Naive B cell (primary cell): ENCODE results near the gene NFKB1. TPM values are rescaled to one million over a fixed set of nuclear protein-coding genes. Genes with fewer than 3 reads are reported as not detected.

Source experiments
- ATAC-seq, 2 donors: fragments of 150-1000 bp; cut with Tn5 transposase; 2 replicates each; pipeline ENCODE4 v1.10.0; 2021; ENCODE audit warnings: low read depth in 2 of 2, mild to moderate bottlenecking in 2 of 2, moderate library complexity in 2 of 2
- DNase-seq: peaks from one replicate; pipeline ENCODE4 v3.0.0; 2022
- H3K27ac Mint-ChIP-seq, 6 donors: one replicate each; pipeline ENCODE4 v1.8.0; 2020 to 2022; ENCODE audit warnings: mild to moderate bottlenecking in 6 of 6, mixed read lengths in 6 of 6, moderate library complexity in 5 of 6, inconsistent platforms in 2 of 6
- H3K27me3 Mint-ChIP-seq, 3 donors: one replicate each; pipeline ENCODE4 v1.8.0; 2021 to 2022; ENCODE audit warnings: mixed read lengths in 3 of 3, mild to moderate bottlenecking in 1 of 3
- H3K36me3 Mint-ChIP-seq, 2 donors: one replicate each; pipeline ENCODE4 v1.8.0; 2020 to 2022; ENCODE audit warnings: mixed read lengths in 2 of 2, inconsistent platforms in 1 of 2, mild to moderate bottlenecking in 1 of 2
- H3K4me1 Mint-ChIP-seq, 3 donors: one replicate each; pipeline ENCODE4 v1.8.0; 2020 to 2022; ENCODE audit warnings: mixed read lengths in 3 of 3, inconsistent platforms in 1 of 3, mild to moderate bottlenecking in 1 of 3, moderate library complexity in 1 of 3
- H3K4me3 Mint-ChIP-seq, 8 donors: one replicate each; pipeline ENCODE4 v1.8.0; 2020 to 2022; ENCODE audit warnings: mild to moderate bottlenecking in 8 of 8, mixed read lengths in 8 of 8, moderate library complexity in 8 of 8, inconsistent platforms in 2 of 8
- H3K9me3 Mint-ChIP-seq, 7 donors: one replicate each; pipeline ENCODE4 v1.8.0; 2020 to 2022; ENCODE audit warnings: mixed read lengths in 7 of 7, mild to moderate bottlenecking in 5 of 7, inconsistent platforms in 2 of 7, moderate library complexity in 1 of 7
- polyA plus RNA-seq, 6 donors: library from polyadenylated mRNA; unstranded; fragments of 300-500 nt; fragmentation: Illumina TruSeq; gene quantifications; one replicate each; pipeline ENCODE4 v1.2.3, GENCODE V29; 2021; ENCODE audit warnings: low read depth in 6 of 6

NFKB1 gene
- polyA plus RNA-seq, 6 donors from 2014 or later, result 14.5 to 47.4 (median 26.2) TPM

- H3K4me1 Mint-ChIP-seq, result peaks cover 49 to 54% (median 52%) of the 10 kb centered on the region in 3 donors
- H3K27ac Mint-ChIP-seq, result peak overlapping the region in 3 of 6 donors; percentile 38 to 78 (median 66)
- DNase-seq, result no peak
- H3K27me3 Mint-ChIP-seq, result no peaks in the 10 kb centered on the region
- ATAC-seq, result no peak
- peaks cover 0 to 6% of the 10 kb centered on the region in 2 donors for H3K36me3 Mint-ChIP-seq
- H3K9me3 Mint-ChIP-seq, result no peaks in the 10 kb centered on the region
- H3K4me3 Mint-ChIP-seq, result peak overlapping the region in 2 of 8 donors; percentile 44 to 65
Measured at GRCh38 chr4:102525097-102525496, 23.9 kb downstream of the NFKB1 start.

GRCh38 chr4:102525504-102525903 is 24.3 kb downstream of the NFKB1 start:
- Mint-ChIP-seq H3K4me3 (peak overlapping the region in 1 of 8 donors; percentile 65), H3K9me3 (no peaks in the 10 kb centered on the region), H3K4me1 (peaks cover 45 to 50% (median 50%) of the 10 kb centered on the region in 3 donors), H3K27ac (peak overlapping the region in 3 of 6 donors; percentile 4 to 89 (median 87)), H3K27me3 (no peaks in the 10 kb centered on the region), H3K36me3 (peaks cover 0 to 8% of the 10 kb centered on the region in 2 donors)
- ATAC-seq, result no peak
- no peak for DNase-seq

GRCh38 chr4:102526532-102526931 is 25.4 kb downstream of the NFKB1 start:
- H3K4me3 Mint-ChIP-seq, result no peak overlapping the region
- no peaks in the 10 kb centered on the region for H3K9me3 Mint-ChIP-seq
- H3K27ac Mint-ChIP-seq, result peak overlapping the region in 1 of 6 donors; percentile 87

GRCh38 chr4:102527695-102528283 is 26.6 kb downstream of the NFKB1 start:
- peaks cover 27 to 37% (median 33%) of the 10 kb centered on the region in 3 donors for H3K4me1 Mint-ChIP-seq
- H3K9me3 Mint-ChIP-seq, result no peaks in the 10 kb centered on the region

More at GRCh38 chr4:102526532-102526931, 25.4 kb downstream of the NFKB1 start:
- Mint-ChIP-seq H3K4me1 (peaks cover 39 to 48% (median 43%) of the 10 kb centered on the region in 3 donors), H3K36me3 (peaks cover 0 to 10% of the 10 kb centered on the region in 2 donors), H3K27me3 (no peaks in the 10 kb centered on the region)
- no peak for ATAC-seq
- no peak for DNase-seq

GRCh38 chr4:102529977-102530376 is 28.8 kb downstream of the NFKB1 start:
- DNase-seq (no peak), ATAC-seq (no peak)
- H3K27me3 Mint-ChIP-seq, result no peaks in the 10 kb centered on the region
- peak overlapping the region in 1 of 8 donors; percentile 26 for H3K4me3 Mint-ChIP-seq
- H3K4me1 Mint-ChIP-seq, result peaks cover 17 to 29% (median 20%) of the 10 kb centered on the region in 3 donors
- peak overlapping the region in 2 of 6 donors; percentile 15 to 74 for H3K27ac Mint-ChIP-seq
- H3K36me3 Mint-ChIP-seq, result peaks cover 0 to 10% of the 10 kb centered on the region in 2 donors
- no peaks in the 10 kb centered on the region for H3K9me3 Mint-ChIP-seq

More at GRCh38 chr4:102527695-102528283, 26.6 kb downstream of the NFKB1 start:
- no peaks in the 10 kb centered on the region for H3K27me3 Mint-ChIP-seq
- ATAC-seq, result no peak
- H3K27ac Mint-ChIP-seq, result peak overlapping the region in 4 of 6 donors; percentile 46 to 87 (median 63)
- peaks cover 0 to 10% of the 10 kb centered on the region in 2 donors for H3K36me3 Mint-ChIP-seq
- H3K4me3 Mint-ChIP-seq, result peak overlapping the region in 2 of 8 donors; percentile 6 to 8
- DNase-seq, result no peak

GRCh38 chr4:102530986-102531385 is 29.8 kb downstream of the NFKB1 start:
- Mint-ChIP-seq H3K27ac (peak overlapping the region in 3 of 6 donors; percentile 20 to 74 (median 33)), H3K9me3 (no peaks in the 10 kb centered on the region), H3K4me1 (peaks cover 13 to 26% (median 14%) of the 10 kb centered on the region in 3 donors), H3K27me3 (no peaks in the 10 kb centered on the region), H3K36me3 (peaks cover 0 to 5% of the 10 kb centered on the region in 2 donors), H3K4me3 (peak overlapping the region in 1 of 8 donors; percentile 26)
- no peak for ATAC-seq
- DNase-seq, result no peak

- H3K36me3 Mint-ChIP-seq, result peaks cover 0 to 3% of the 10 kb centered on the region in 2 donors
- peak overlapping the region in 1 of 8 donors; percentile 26 for H3K4me3 Mint-ChIP-seq
- no peaks in the 10 kb centered on the region for H3K27me3 Mint-ChIP-seq
- peak overlapping the region in 1 of 6 donors; percentile 74 for H3K27ac Mint-ChIP-seq
- no peaks in the 10 kb centered on the region for H3K9me3 Mint-ChIP-seq
- DNase-seq (no peak), ATAC-seq (no peak)
- peaks cover 11 to 24% (median 11%) of the 10 kb centered on the region in 3 donors for H3K4me1 Mint-ChIP-seq
Measured at GRCh38 chr4:102531462-102531861, 30.3 kb downstream of the NFKB1 start.

GRCh38 chr4:102533348-102533747 is 32.2 kb downstream of the NFKB1 start:
- H3K36me3 Mint-ChIP-seq, result peaks cover 0 to 3% of the 10 kb centered on the region in 2 donors
- H3K27ac Mint-ChIP-seq, result peak overlapping the region in 3 of 6 donors; percentile 6 to 78 (median 7)
- H3K4me1 Mint-ChIP-seq, result peaks cover 0 to 14% (median 6%) of the 10 kb centered on the region in 3 donors
- no peak for DNase-seq
- peak overlapping the region in 1 of 8 donors; percentile 53 for H3K4me3 Mint-ChIP-seq
- no peaks in the 10 kb centered on the region for H3K27me3 Mint-ChIP-seq
- ATAC-seq, result no peak
- H3K9me3 Mint-ChIP-seq, result no peaks in the 10 kb centered on the region

GRCh38 chr4:102533904-102534303 is 32.7 kb downstream of the NFKB1 start:
- H3K9me3 Mint-ChIP-seq, result no peaks in the 10 kb centered on the region
- ATAC-seq (peak in 1 of 2 donors; percentile 6), DNase-seq (no peak)
- H3K4me1 Mint-ChIP-seq, result peaks cover 0 to 12% (median 3%) of the 10 kb centered on the region in 3 donors
- peaks cover under 1 to 3% of the 10 kb centered on the region in 2 donors for H3K36me3 Mint-ChIP-seq
- H3K27me3 Mint-ChIP-seq, result no peaks in the 10 kb centered on the region
- H3K27ac Mint-ChIP-seq, result peak overlapping the region in 2 of 6 donors; percentile 28 to 57
- peak overlapping the region in 1 of 8 donors; percentile 15 for H3K4me3 Mint-ChIP-seq

- ATAC-seq (peak in 1 of 2 donors; percentile 4), DNase-seq (no peak)
- peaks cover 3 to 10% of the 10 kb centered on the region in 2 donors for H3K36me3 Mint-ChIP-seq
- H3K9me3 Mint-ChIP-seq, result no peaks in the 10 kb centered on the region
- peak overlapping the region in 1 of 8 donors; percentile 35 for H3K4me3 Mint-ChIP-seq
- no peaks in the 10 kb centered on the region for H3K27me3 Mint-ChIP-seq
- H3K4me1 Mint-ChIP-seq, result peaks cover 0 to 18% (median 2%) of the 10 kb centered on the region in 3 donors
- peak overlapping the region in 2 of 6 donors; percentile 47 to 57 for H3K27ac Mint-ChIP-seq
Measured at GRCh38 chr4:102534845-102535244, 33.7 kb downstream of the NFKB1 start.

- Mint-ChIP-seq H3K4me1 (peaks cover 0 to 16% (median 5%) of the 10 kb centered on the region in 3 donors), H3K27ac (peak overlapping the region in 1 of 6 donors; percentile 57), H3K9me3 (no peaks in the 10 kb centered on the region), H3K36me3 (peaks cover 1 to 11% of the 10 kb centered on the region in 2 donors), H3K4me3 (peak overlapping the region in 1 of 8 donors; percentile 15), H3K27me3 (no peaks in the 10 kb centered on the region)
- ATAC-seq, result no peak
- DNase-seq, result no peak
Measured at GRCh38 chr4:102535398-102536082, 34.4 kb downstream of the NFKB1 start.

GRCh38 chr4:102536768-102537167 is 35.6 kb downstream of the NFKB1 start:
- Mint-ChIP-seq H3K27me3 (no peaks in the 10 kb centered on the region), H3K4me1 (peaks cover 8 to 19% (median 8%) of the 10 kb centered on the region in 3 donors), H3K36me3 (peaks cover 0 to 11% of the 10 kb centered on the region in 2 donors), H3K27ac (peak overlapping the region in 2 of 6 donors; percentile 15 to 57), H3K4me3 (no peak overlapping the region), H3K9me3 (no peaks in the 10 kb centered on the region)
- no peak for ATAC-seq
- DNase-seq, result no peak

- H3K9me3 Mint-ChIP-seq, result no peaks in the 10 kb centered on the region
- H3K4me1 Mint-ChIP-seq, result peaks cover 8 to 20% (median 10%) of the 10 kb centered on the region in 3 donors
- no peak overlapping the region for H3K4me3 Mint-ChIP-seq
- H3K36me3 Mint-ChIP-seq, result peaks cover under 1 to 11% of the 10 kb centered on the region in 2 donors
- ATAC-seq (no peak), DNase-seq (no peak)
- no peaks in the 10 kb centered on the region for H3K27me3 Mint-ChIP-seq
- peak overlapping the region in 1 of 6 donors; percentile 26 for H3K27ac Mint-ChIP-seq
Measured at GRCh38 chr4:102537269-102537668, 36.1 kb downstream of the NFKB1 start.
